Stimulated activated naive CD8-positive, alpha-beta T cell treated with anti-CD3 and anti-CD28 coated beads, Interleukin-15, amount 100 ng/mL, for 72 hours (primary cell): ENCODE data around the gene SH3BP2.
A peak's percentile ranks its signal among the peaks of the same experiment; 100 is the strongest.

Experiments used
- ATAC-seq: fragments of 150-1000 bp; cut with Tn5 transposase; 2 replicates; pipeline ENCODE4 v1.10.0; 2021; ENCODE audit warnings: mild to moderate bottlenecking, moderate library complexity
- DNase-seq, 2 donors: peaks; one replicate each; pipeline ENCODE4 v3.0.0; 2021 to 2022
- H3K27ac Mint-ChIP-seq, 2 donors: one replicate each; pipeline ENCODE4 v1.8.0; 2022; ENCODE audit warnings: mild to moderate bottlenecking in 2 of 2, mixed read lengths in 2 of 2, moderate library complexity in 2 of 2
- H3K27me3 Mint-ChIP-seq: one replicate; pipeline ENCODE4 v1.8.0; 2022; ENCODE audit warnings: mixed read lengths
- H3K4me1 Mint-ChIP-seq: one replicate; pipeline ENCODE4 v1.8.0; 2022; ENCODE audit warnings: mild to moderate bottlenecking, mixed read lengths
- H3K4me3 Mint-ChIP-seq, 2 donors: one replicate each; pipeline ENCODE4 v1.8.0; 2022; ENCODE audit warnings: mild to moderate bottlenecking in 2 of 2, mixed read lengths in 2 of 2, moderate library complexity in 1 of 2
- H3K9me3 Mint-ChIP-seq, 2 donors: one replicate each; pipeline ENCODE4 v1.8.0; 2022; ENCODE audit warnings: mixed read lengths in 2 of 2

Gene SH3BP2

DNA sequence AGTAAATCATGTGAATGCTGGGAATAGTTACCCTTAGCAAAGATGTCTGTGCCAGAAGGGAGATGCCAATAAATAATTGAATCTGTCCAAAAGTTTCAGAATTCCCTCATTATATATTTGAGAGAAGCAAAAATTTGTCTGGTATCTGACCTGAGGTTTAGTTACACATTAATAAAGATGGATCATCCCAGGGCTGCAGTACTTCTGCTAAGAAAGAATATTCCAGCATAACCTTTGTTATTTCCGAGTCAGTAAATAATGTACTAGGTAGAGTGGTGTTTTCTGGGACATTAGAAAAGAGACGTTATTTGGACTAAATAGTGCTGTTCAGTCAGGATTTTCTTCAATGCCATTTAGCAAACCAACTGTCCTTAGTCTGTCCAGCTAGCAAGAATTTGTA, 77.2 kb downstream of the SH3BP2 start:
- peaks cover 66% of the 10 kb centered on the region for H3K4me1 Mint-ChIP-seq
- H3K27me3 Mint-ChIP-seq: no peaks in the 10 kb centered on the region
- no peak overlapping the region for H3K4me3 Mint-ChIP-seq
- DNase-seq (no peak), ATAC-seq (no peak)
- no peak overlapping the region for H3K27ac Mint-ChIP-seq
- no peaks in the 10 kb centered on the region for H3K9me3 Mint-ChIP-seq

DNA sequence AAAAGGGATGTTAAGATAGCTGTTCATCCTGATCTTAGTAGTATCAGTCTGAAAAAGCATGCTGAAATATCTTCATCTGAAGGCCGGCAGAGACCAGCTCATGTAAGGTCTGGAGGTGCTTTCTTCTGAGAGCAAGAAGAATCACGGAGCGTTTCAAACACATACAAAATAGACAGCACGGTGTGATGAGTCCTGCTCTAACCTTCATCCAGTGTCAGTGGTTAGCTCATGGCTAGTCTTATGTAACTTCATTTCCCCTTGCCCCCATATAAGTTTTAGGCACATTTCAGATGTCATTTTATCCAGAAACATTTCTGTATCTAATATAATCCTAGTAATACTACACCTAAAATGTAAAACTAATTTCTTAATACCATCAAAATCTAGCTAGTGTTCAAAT, 78.6 kb downstream of the SH3BP2 start:
- Mint-ChIP-seq H3K27me3 (no peaks in the 10 kb centered on the region), H3K4me3 (no peak overlapping the region), H3K27ac (no peak overlapping the region), H3K9me3 (no peaks in the 10 kb centered on the region), H3K4me1 (peaks cover 53% of the 10 kb centered on the region)
- ATAC-seq (no peak), DNase-seq (no peak)

GRCh38 chr4:2871911-2872310, 79.0 kb downstream of the SH3BP2 start:
- ATAC-seq (peak; percentile 61), DNase-seq (no peak)
- Mint-ChIP-seq H3K9me3 (no peaks in the 10 kb centered on the region), H3K27ac (no peak overlapping the region), H3K27me3 (no peaks in the 10 kb centered on the region), H3K4me3 (no peak overlapping the region), H3K4me1 (peaks cover 49% of the 10 kb centered on the region)

DNA sequence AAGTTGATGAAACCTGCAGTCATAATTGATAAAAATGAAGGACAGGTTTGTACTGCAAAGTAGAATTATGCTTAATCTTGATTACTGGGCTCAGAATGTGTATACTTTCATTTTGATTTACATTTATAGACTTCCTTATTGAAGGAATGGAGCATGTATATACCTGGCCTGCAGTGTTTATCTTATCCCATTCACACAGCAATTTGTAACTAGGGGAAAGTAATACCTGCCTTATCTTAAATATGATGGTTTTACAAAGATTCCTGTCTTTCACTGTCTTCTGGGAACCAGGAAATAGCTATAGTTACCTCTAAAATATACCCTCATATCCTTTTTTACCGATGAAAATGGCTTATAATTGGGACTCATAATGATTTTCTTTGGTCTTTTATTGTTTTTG, 80.4 kb downstream of the SH3BP2 start:
- peaks cover 51% of the 10 kb centered on the region for H3K4me1 Mint-ChIP-seq

DNA sequence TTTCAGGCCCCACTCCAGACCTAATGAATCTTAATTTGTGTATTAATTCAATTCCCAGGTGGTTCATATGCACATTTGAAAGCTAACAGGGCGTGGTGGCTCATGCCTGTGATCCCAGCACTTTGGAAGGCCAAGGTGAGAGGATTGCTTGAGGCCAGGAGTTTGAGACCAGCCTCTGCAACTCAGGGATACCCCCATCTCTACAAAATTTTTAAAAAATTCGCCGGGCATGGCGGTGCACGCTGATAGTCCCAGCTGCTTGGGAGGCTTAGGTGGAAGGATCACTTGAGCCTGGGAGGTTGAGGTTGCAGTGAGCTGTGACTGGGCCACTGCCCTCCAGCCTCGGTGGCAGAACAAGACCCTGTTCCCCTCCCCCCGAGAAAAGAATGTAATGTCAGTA, 82.0 kb downstream of the SH3BP2 start:
- no peak for ATAC-seq
- Mint-ChIP-seq H3K27ac (no peak overlapping the region), H3K4me1 (peaks cover 35% of the 10 kb centered on the region)

More for the DNA sequence above, 80.4 kb downstream of the SH3BP2 start:
- ATAC-seq (no peak), DNase-seq (no peak)
- Mint-ChIP-seq H3K4me3 (no peak overlapping the region), H3K27ac (no peak overlapping the region), H3K27me3 (no peaks in the 10 kb centered on the region), H3K9me3 (no peaks in the 10 kb centered on the region)

GRCh38 chr4:2875556-2875955, 82.7 kb downstream of the SH3BP2 start:
- Mint-ChIP-seq H3K4me1 (peaks cover 28% of the 10 kb centered on the region), H3K9me3 (no peaks in the 10 kb centered on the region), H3K4me3 (no peak overlapping the region), H3K27me3 (no peaks in the 10 kb centered on the region), H3K27ac (no peak overlapping the region)
- ATAC-seq (no peak), DNase-seq (no peak)

More for the DNA sequence above, 82.0 kb downstream of the SH3BP2 start:
- no peaks in the 10 kb centered on the region for H3K27me3 Mint-ChIP-seq
- no peak overlapping the region for H3K4me3 Mint-ChIP-seq
- no peaks in the 10 kb centered on the region for H3K9me3 Mint-ChIP-seq
- DNase-seq: no peak

DNA sequence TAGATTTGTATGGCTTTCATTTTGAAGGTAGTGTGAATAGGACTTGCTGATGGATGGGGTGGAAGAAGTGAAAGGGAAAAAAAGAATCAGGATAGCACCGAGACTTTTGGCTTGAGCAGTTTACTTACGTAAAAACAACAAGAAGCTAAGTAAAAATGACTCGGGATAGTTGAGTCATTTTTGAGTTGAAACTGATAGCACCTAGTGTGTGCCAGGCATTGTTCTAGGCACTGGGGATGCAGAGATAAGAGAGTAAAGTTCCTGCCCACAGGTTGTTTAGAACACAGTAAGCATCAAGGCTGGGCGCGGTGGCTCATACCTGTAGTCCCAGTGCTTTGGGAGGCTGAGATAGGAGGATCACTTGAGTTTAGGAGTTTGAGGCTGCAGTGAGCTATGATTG, 85.5 kb downstream of the SH3BP2 start:
- DNase-seq (no peak), ATAC-seq (no peak)
- H3K4me3 Mint-ChIP-seq: no peak overlapping the region
- H3K4me1 Mint-ChIP-seq: peaks cover 12% of the 10 kb centered on the region
- no peaks in the 10 kb centered on the region for H3K9me3 Mint-ChIP-seq
- no peaks in the 10 kb centered on the region for H3K27me3 Mint-ChIP-seq
- H3K27ac Mint-ChIP-seq: peak overlapping the region in 1 of 2 donors; percentile 75

DNA sequence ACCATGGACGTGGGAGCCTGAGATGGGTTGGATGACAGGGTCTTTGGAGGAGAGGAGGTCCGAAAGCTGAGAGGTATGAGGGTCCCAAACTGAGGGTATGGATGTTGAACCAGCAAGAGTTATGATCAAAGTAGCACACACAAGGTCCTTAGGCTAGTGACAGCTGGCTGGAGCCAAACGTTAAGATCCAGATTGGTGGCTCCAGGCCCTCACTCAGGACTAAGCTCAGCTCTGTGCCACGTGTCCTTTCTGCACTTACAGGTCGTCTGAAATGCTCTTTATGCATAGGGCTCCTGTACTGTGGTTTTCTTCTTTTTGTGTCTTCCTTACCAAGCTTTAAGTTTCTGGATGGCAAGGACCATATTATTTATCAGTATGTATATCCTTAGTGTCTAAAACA, 86.1 kb downstream of the SH3BP2 start:
- ATAC-seq: no peak
- DNase-seq: no peak
- H3K4me1 Mint-ChIP-seq: peaks cover 12% of the 10 kb centered on the region
- no peaks in the 10 kb centered on the region for H3K27me3 Mint-ChIP-seq
- H3K4me3 Mint-ChIP-seq: no peak overlapping the region
- peak overlapping the region in 1 of 2 donors; percentile 22 for H3K27ac Mint-ChIP-seq
- H3K9me3 Mint-ChIP-seq: no peaks in the 10 kb centered on the region

DNA sequence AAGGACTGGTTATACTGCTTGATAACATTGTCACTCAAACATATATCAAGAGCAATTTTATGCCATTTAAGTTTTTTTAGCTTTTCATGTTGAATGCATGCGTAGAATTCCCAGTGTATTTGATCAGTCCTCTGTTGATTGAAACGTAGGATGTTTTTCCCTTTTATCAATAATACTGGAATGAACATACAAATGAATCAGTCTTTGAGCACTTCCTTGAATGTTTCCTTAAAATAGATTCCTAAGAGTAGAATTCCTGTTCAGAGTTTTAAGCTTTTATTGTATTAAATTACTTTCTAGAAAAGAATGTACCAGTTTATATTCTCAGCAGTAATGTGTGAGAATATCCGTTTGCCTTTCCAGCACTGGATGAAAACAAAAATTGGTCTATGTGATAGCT, 88.5 kb downstream of the SH3BP2 start:
- Mint-ChIP-seq H3K27ac (no peak overlapping the region), H3K4me1 (peaks cover 12% of the 10 kb centered on the region), H3K27me3 (no peaks in the 10 kb centered on the region), H3K9me3 (no peaks in the 10 kb centered on the region), H3K4me3 (no peak overlapping the region)
- DNase-seq (no peak), ATAC-seq (no peak)

DNA sequence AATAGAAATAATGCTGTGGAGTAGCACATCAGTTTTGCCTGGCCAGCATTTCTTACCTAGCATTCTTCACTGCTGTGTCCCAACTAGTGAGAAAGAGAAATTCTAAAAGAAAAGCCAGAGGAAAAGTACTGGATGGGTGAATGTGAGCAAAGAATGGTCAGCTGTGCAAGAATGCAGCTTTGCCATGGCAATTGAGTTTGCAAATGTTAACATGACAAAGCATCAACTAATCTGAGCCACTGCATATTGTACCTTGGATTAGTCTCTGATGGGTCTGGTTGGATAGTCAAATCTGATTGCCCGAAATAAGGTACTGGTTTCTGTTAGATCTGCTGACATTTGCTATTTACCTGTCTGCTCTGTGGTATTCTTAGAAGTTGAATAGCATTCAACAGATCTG, 89.5 kb downstream of the SH3BP2 start:
- H3K27me3 Mint-ChIP-seq: no peaks in the 10 kb centered on the region
- H3K27ac Mint-ChIP-seq: no peak overlapping the region
- no peak for DNase-seq
- no peaks in the 10 kb centered on the region for H3K9me3 Mint-ChIP-seq
- ATAC-seq: no peak
- no peak overlapping the region for H3K4me3 Mint-ChIP-seq
- H3K4me1 Mint-ChIP-seq: peaks cover 9% of the 10 kb centered on the region

GRCh38 chr4:2886161-2886560, 93.3 kb downstream of the SH3BP2 start:
- Mint-ChIP-seq H3K27me3 (no peaks in the 10 kb centered on the region), H3K4me1 (no peaks in the 10 kb centered on the region), H3K4me3 (no peak overlapping the region), H3K27ac (no peak overlapping the region), H3K9me3 (no peaks in the 10 kb centered on the region)
- DNase-seq (no peak), ATAC-seq (no peak)

GRCh38 chr4:2886622-2887021, 93.7 kb downstream of the SH3BP2 start:
- Mint-ChIP-seq H3K4me3 (no peak overlapping the region), H3K27ac (no peak overlapping the region), H3K27me3 (no peaks in the 10 kb centered on the region), H3K9me3 (no peaks in the 10 kb centered on the region), H3K4me1 (no peaks in the 10 kb centered on the region)
- DNase-seq: no peak
- no peak for ATAC-seq

DNA sequence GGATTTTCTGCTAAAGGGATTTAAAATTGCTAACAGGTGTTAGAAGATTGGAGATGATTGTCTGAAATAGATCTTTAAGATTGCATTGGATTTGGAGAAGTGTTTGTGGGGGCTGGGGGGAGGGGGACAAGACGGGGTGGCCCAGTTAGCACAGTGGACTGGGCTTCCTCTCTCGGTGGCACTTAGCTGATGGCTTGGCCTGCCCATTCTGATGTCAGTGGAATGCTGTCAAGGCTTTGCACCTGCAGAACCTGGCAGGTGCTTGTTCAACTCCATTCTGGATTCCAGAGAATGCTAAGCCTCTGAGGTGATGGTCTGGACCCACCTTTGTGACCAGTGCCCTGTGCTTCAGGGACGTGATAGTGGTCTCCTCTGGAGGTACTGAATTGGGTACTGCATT, 94.5 kb downstream of the SH3BP2 start:
- no peak for DNase-seq
- Mint-ChIP-seq H3K27ac (no peak overlapping the region), H3K9me3 (no peaks in the 10 kb centered on the region), H3K27me3 (no peaks in the 10 kb centered on the region), H3K4me3 (no peak overlapping the region), H3K4me1 (no peaks in the 10 kb centered on the region)
- ATAC-seq: no peak

- no peak overlapping the region for H3K4me3 Mint-ChIP-seq
- no peak for ATAC-seq
- no peaks in the 10 kb centered on the region for H3K27me3 Mint-ChIP-seq
- no peak for DNase-seq
- no peak overlapping the region for H3K27ac Mint-ChIP-seq
- H3K4me1 Mint-ChIP-seq: no peaks in the 10 kb centered on the region
- H3K9me3 Mint-ChIP-seq: no peaks in the 10 kb centered on the region
Observed at GRCh38 chr4:2888886-2889285, 96.0 kb downstream of the SH3BP2 start.
